HG03558 (cell line): ENCODE data around the gene LSM3.
"Not testable (repeated sequence)": the region's sequence is repeated elsewhere in the genome, so short reads cannot be mapped to it uniquely, and the experiment has no call there.

Experiments
- ATAC-seq: cut with Tn5 transposase; IDR thresholded peaks from one replicate; pipeline ENCODE4 v1.9.1; 2021; ENCODE audit warnings: moderate number of reproducible peaks; ENCODE audit not compliant: unreplicated experiment; ENCODE audit errors: extremely low read depth

The LSM3 gene

GRCh38 chr3:14214764-14215163 is 36.1 kb downstream of the LSM3 start:
- no peak for ATAC-seq

- ATAC-seq: no peak
These were observed 37.8 kb downstream of the LSM3 start for GRCh38 chr3:14216257-14217048.

GRCh38 chr3:14218355-14218754 is 39.7 kb downstream of the LSM3 start:
- ATAC-seq: no peak

GRCh38 chr3:14220933-14221332 is 42.3 kb downstream of the LSM3 start:
- ATAC-seq: no peak

GRCh38 chr3:14221902-14222301 is 43.3 kb downstream of the LSM3 start:
- ATAC-seq: no peak

GRCh38 chr3:14222457-14222856 is 43.8 kb downstream of the LSM3 start:
- no peak for ATAC-seq

GRCh38 chr3:14222900-14223594 is 44.4 kb downstream of the LSM3 start:
- no peak for ATAC-seq

- no peak for ATAC-seq
These were observed 45.0 kb downstream of the LSM3 start for GRCh38 chr3:14223595-14223994.

GRCh38 chr3:14224895-14225294 is 46.3 kb downstream of the LSM3 start:
- ATAC-seq: no peak

GRCh38 chr3:14225421-14225820 is 46.8 kb downstream of the LSM3 start:
- ATAC-seq: no peak

- not testable (repeated sequence) for ATAC-seq
These were observed 47.7 kb downstream of the LSM3 start for GRCh38 chr3:14226351-14226750.

GRCh38 chr3:14227856-14228255 is 49.2 kb downstream of the LSM3 start:
- ATAC-seq: no peak

GRCh38 chr3:14228681-14229470 is 50.3 kb downstream of the LSM3 start:
- no peak for ATAC-seq

- not testable (repeated sequence) for ATAC-seq
These were observed 51.1 kb downstream of the LSM3 start for GRCh38 chr3:14229695-14230094.

GRCh38 chr3:14230729-14231128 is 52.1 kb downstream of the LSM3 start:
- ATAC-seq: no peak

GRCh38 chr3:14231145-14231990 is 52.8 kb downstream of the LSM3 start:
- ATAC-seq: no peak

- ATAC-seq: no peak
These were observed 53.4 kb downstream of the LSM3 start for GRCh38 chr3:14231998-14232501.

GRCh38 chr3:14234251-14235002 is 55.8 kb downstream of the LSM3 start:
- ATAC-seq: no peak
